IPS DF 6.9 (cell line): ENCODE data around the gene PCNX1.

Experiments used
- DNase-seq: peaks from one replicate; pipeline ENCODE4 v3.0.0-alpha.2; 2013; ENCODE audit warnings: low read depth, low spot score
- H3K27ac ChIP-seq: one replicate; pipeline ENCODE4 v1.5.1; 2013; ENCODE audit warnings: low read length, control low read depth
- H3K27me3 ChIP-seq: 2 replicates; pipeline ENCODE4 v1.6.1; 2013; ENCODE audit warnings: mild to moderate bottlenecking, low read length; ENCODE audit not compliant: control insufficient read depth, insufficient read depth
- H3K36me3 ChIP-seq: 2 replicates; pipeline ENCODE4 v1.6.1; 2013; ENCODE audit warnings: low read length; ENCODE audit not compliant: control insufficient read depth, insufficient read depth
- H3K4me1 ChIP-seq: 2 replicates; pipeline ENCODE4 v1.6.1; 2013; ENCODE audit warnings: low read length; ENCODE audit not compliant: control insufficient read depth, insufficient read depth
- H3K4me3 ChIP-seq: 2 replicates; pipeline ENCODE4 v1.5.1; 2013; ENCODE audit warnings: mild to moderate bottlenecking, low read length
- H3K9me3 ChIP-seq: 2 replicates; pipeline ENCODE4 v1.6.1; 2013; ENCODE audit warnings: low read length, inconsistent platforms; ENCODE audit not compliant: control insufficient read depth, insufficient read depth
- WGBS: extraction: QIAGEN DNeasy Blood & Tissue Kit; methylation state at CpG from one replicate; pipeline ENCODE4 v1.1.7; 2013; ENCODE audit warnings: mixed read lengths, missing lambda C conversion rate; ENCODE audit not compliant: insufficient read length, insufficient coverage; 5-methylcytosine and 5-hydroxymethylcytosine counted together

Gene PCNX1

DNA sequence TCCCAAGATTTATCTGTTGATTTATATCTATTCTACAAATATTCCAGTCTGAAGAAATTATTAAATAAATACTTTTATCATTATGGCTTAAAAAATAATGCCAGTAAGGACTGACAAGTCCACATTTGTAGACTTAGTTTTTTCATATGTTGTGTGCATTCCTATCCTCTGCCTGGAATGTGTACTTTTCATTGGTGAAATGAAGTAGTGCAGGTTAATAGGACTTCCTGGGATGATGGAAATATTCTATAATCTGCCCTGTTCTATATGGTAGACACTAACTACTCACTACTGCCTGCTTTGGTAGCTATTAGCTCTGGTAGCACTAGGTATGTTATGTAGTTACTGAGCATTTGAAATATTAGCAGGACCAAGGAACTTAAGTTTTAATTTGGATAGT, 86.7 kb downstream of the PCNX1 start:
- H3K36me3 ChIP-seq, result no peaks in the 10 kb centered on the region
- no peaks in the 10 kb centered on the region for H3K9me3 ChIP-seq
- no peaks in the 10 kb centered on the region for H3K4me1 ChIP-seq
- H3K4me3 ChIP-seq, result no peak overlapping the region
- no peaks in the 10 kb centered on the region for H3K27me3 ChIP-seq
- no peak overlapping the region for H3K27ac ChIP-seq
- DNase-seq, result no peak

DNA sequence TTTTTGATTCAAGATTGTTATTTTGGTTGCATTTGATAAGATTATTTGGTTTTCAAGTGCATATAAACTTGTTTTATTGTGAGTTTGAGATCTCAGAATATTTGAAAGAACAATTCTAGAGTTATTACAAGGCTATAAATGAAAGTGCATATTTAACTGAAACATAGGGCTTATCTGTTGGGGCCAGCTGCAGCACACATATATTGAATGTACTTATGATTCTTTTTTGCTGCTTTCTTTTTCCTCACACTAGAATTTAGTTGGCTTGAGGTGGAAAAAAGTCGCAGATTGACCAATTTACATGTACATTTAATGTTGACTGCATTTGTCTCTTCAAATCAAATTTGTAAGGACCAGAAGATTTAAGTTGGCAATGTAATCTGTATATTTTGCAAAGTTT, 88.0 kb downstream of the PCNX1 start:
- Histone ChIP-seq H3K27me3 (no peaks in the 10 kb centered on the region), H3K27ac (no peak overlapping the region), H3K36me3 (no peaks in the 10 kb centered on the region), H3K9me3 (no peaks in the 10 kb centered on the region), H3K4me1 (no peaks in the 10 kb centered on the region), H3K4me3 (no peak overlapping the region)
- WGBS, result no CpG with 5 or more reads among the region's 1 CpG
- no peak for DNase-seq

DNA sequence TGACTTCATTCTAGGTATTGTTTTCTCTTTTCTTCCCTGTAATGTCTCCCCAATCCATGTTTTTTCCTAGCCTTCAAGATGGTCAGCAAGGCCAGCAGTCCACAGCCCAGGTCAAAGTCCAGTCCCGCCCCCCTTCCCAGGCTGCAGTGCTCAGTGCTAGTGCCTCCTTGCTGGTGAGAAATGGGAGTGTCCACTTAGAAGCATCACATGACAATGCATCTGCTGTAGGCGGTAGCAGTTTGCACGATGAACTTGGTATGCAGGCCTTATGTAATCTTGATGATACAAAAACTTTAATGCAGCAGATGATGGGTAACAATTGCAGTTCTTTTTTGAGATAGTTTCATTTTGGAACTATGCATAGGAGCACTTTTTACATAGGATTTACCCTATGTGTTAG, 88.4 kb downstream of the PCNX1 start:
- Histone ChIP-seq H3K27me3 (no peaks in the 10 kb centered on the region), H3K9me3 (no peaks in the 10 kb centered on the region), H3K27ac (no peak overlapping the region), H3K4me3 (no peak overlapping the region), H3K4me1 (no peaks in the 10 kb centered on the region), H3K36me3 (no peaks in the 10 kb centered on the region)
- WGBS, result no CpG with 5 or more reads among the region's 3 CpGs
- no peak for DNase-seq

DNA sequence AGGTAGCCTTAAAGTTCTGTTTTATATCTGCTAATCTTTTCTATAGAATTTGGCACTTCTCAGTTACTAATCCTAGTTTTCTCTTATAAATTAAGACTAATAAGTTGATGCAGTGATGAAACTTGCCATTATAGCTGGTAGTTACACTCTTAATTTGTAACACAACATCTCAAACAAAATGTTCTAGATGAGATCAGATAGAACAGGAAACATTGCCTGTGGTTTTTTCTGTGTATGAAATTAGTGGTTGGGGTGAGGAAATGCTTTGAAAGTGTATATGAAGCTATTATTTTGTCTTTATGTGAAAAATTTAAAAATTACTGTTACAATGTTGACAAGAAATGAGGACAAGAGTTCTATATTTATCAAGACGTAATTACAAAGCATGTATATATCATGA, 91.9 kb downstream of the PCNX1 start:
- no CpG with 5 or more reads among the region's 1 CpG for WGBS
- Histone ChIP-seq H3K27ac (no peak overlapping the region), H3K4me1 (no peaks in the 10 kb centered on the region), H3K36me3 (no peaks in the 10 kb centered on the region; the same call in 1 of the 2 replicates), H3K4me3 (no peak overlapping the region), H3K27me3 (no peaks in the 10 kb centered on the region), H3K9me3 (no peaks in the 10 kb centered on the region)
- no peak for DNase-seq

DNA sequence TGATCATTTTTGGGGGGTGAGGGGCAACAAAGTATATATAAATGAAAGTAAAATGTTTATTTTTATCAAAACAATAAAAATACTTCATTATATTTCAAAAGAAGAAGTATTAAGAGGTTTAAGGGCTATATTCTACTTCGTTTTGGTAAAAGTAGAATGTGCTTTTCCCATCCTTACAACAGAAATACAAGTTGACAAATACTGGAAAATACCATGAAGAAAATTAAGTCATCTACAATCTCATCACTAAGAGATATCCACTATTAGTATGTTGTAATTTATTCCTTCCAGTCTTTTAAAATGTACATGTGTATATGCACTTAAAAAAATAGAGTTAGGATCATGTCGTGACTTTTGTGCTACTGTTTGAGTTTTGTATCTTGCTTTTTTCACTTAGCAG, 92.8 kb downstream of the PCNX1 start:
- Histone ChIP-seq H3K9me3 (no peaks in the 10 kb centered on the region), H3K36me3 (no peaks in the 10 kb centered on the region; the same call in 1 of the 2 replicates), H3K27ac (no peak overlapping the region), H3K27me3 (no peaks in the 10 kb centered on the region), H3K4me3 (no peak overlapping the region), H3K4me1 (no peaks in the 10 kb centered on the region)
- no CpG with 5 or more reads among the region's 2 CpGs for WGBS
- no peak for DNase-seq

DNA sequence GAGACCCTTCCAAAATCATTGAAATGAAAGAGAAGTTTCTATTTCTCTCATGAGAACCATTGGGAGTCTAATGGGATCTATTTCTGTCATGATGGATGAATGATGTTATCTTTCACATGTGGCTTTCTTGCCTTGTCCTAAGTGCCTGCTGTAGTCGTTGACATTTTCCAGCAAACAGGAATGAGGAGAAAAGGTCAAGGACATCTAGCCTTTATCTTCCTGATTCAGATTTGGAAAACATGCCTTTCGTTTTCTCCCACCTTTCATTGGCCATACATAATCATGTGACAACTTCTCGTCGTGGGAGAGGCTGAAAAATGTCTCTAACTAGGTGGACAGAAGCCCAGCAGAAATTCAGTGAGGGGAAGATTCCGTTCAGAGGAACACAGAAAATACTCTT, 94.5 kb downstream of the PCNX1 start:
- H3K4me3 ChIP-seq, result no peak overlapping the region
- no peak for DNase-seq
- no peaks in the 10 kb centered on the region for H3K9me3 ChIP-seq
- H3K4me1 ChIP-seq, result no peaks in the 10 kb centered on the region
- WGBS, result no CpG with 5 or more reads among the region's 5 CpGs
- no peak overlapping the region for H3K27ac ChIP-seq
- H3K27me3 ChIP-seq, result no peaks in the 10 kb centered on the region
- H3K36me3 ChIP-seq, result no peaks in the 10 kb centered on the region; the same call in 1 of the 2 replicates

DNA sequence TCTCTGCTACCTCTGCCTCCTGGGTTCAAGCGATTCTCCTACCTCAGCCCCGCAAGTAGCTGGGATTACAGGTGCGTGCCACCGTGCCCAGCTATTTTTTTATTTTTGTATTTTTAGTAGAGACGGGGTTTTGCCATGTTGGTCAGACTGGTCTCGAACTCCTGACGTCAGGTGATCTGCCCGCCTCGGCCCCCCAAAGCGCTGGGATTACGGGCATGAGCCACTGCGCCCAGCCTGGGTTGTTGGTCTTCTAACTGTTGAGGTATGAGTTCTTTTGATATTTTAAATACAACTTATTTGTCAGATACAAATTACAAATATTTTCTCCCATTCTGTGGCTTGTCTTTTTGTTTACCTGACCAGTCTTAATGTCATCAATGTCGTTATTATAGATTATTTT, 95.9 kb downstream of the PCNX1 start:
- no CpG with 5 or more reads among the region's 13 CpGs for WGBS
- Histone ChIP-seq H3K36me3 (no peaks in the 10 kb centered on the region; the same call in 1 of the 2 replicates), H3K9me3 (no peaks in the 10 kb centered on the region), H3K4me3 (no peak overlapping the region), H3K27me3 (no peaks in the 10 kb centered on the region), H3K4me1 (no peaks in the 10 kb centered on the region), H3K27ac (no peak overlapping the region)
- no peak for DNase-seq

DNA sequence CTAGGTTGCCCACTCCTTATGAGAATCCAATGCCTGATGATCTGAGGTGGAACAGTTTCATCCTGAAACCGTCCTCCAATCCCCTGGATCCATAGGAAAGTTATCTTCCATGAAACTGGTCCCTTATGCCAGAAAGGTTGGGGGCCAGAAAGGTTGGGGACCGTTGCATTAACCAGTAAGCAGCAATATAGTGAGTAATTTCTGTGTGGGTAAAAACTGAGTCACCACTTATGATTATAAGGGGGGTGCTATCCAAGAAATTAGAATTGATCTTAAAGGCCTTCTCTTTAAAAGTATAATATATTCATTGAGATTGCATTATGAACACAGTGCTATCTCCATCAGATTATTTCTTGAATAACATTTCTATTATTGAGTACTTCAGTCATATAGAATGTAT, 97.2 kb downstream of the PCNX1 start:
- H3K4me3 ChIP-seq, result no peak overlapping the region
- no peaks in the 10 kb centered on the region for H3K9me3 ChIP-seq
- H3K27ac ChIP-seq, result no peak overlapping the region
- no peaks in the 10 kb centered on the region for H3K4me1 ChIP-seq
- H3K36me3 ChIP-seq, result no peaks in the 10 kb centered on the region; the same call in 1 of the 2 replicates
- WGBS, result no CpG with 5 or more reads among the region's 2 CpGs
- no peak for DNase-seq
- H3K27me3 ChIP-seq, result no peaks in the 10 kb centered on the region

DNA sequence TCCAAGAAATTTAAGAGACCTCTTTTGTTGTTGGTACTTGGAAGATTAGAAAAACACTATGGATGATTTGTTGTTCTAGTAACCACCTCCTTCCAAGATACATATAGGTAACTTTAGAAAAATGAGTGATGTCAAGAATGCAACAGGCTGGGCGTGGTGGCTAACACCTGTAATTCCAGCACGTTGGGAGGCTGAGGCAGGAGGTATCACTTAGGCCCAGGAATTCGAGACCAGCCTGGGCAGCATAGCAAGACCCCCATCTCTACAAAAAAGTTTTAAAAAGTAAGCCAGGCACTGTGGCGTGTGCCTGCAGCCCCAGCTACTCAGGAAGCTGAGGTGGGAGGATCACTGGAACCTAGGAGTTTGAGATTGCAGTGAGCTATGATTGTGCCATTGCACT, 97.8 kb downstream of the PCNX1 start:
- no peaks in the 10 kb centered on the region for H3K9me3 ChIP-seq
- no peak overlapping the region for H3K4me3 ChIP-seq
- no peaks in the 10 kb centered on the region for H3K4me1 ChIP-seq
- H3K27ac ChIP-seq, result no peak overlapping the region
- no peaks in the 10 kb centered on the region; the same call in 1 of the 2 replicates for H3K36me3 ChIP-seq
- no CpG with 5 or more reads among the region's 4 CpGs for WGBS
- no peaks in the 10 kb centered on the region for H3K27me3 ChIP-seq
- DNase-seq, result no peak

DNA sequence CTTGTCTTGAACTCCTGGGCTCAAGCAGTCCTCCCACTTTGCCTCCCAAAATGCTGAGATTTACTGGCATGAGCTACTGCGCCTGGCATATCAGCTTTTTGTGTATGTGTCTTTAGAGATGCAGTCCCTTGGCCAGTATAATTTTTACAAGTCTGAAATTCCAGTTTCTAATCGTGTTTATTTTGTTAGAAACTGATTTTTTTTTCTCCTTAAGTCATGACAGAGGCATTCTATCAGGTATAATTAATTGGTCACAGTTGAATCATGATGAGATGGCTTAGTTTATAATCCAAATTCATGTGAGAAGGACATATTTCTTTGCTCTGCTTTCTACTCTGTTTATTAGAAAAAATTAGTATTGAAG, 98.9 kb downstream of the PCNX1 start:
- no CpG with 5 or more reads among the region's 2 CpGs for WGBS
- Histone ChIP-seq H3K4me3 (no peak overlapping the region), H3K27ac (no peak overlapping the region), H3K9me3 (no peaks in the 10 kb centered on the region), H3K36me3 (no peaks in the 10 kb centered on the region; the same call in 1 of the 2 replicates), H3K27me3 (no peaks in the 10 kb centered on the region), H3K4me1 (no peaks in the 10 kb centered on the region)
- DNase-seq, result no peak

DNA sequence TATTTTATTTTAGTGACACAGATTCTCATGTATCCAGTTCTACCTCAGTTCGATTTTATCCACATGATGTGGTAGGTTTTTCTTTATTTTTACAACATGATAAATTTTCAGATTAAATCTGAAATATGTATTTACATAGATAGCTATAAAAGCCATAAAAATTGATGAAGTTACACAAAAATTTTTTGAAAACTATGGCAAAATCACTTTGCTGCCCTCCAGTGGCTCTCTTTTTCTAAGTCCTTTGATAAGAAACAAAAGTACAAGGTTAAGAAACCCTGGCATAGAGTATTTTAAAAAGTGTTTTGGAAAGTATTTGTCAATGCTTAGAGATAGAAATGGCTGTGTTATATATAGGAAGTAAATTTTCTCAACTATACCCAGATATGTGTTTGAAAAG, 104.2 kb downstream of the PCNX1 start:
- Histone ChIP-seq H3K4me3 (no peak overlapping the region), H3K27me3 (no peaks in the 10 kb centered on the region), H3K9me3 (no peaks in the 10 kb centered on the region), H3K36me3 (no peaks in the 10 kb centered on the region; the same call in 1 of the 2 replicates), H3K4me1 (no peaks in the 10 kb centered on the region), H3K27ac (no peak overlapping the region)
- no peak for DNase-seq
- WGBS, result no CpG with 5 or more reads among the region's 1 CpG
